ENCODE results near the gene FBXW8.

The FBXW8 gene

DNA sequence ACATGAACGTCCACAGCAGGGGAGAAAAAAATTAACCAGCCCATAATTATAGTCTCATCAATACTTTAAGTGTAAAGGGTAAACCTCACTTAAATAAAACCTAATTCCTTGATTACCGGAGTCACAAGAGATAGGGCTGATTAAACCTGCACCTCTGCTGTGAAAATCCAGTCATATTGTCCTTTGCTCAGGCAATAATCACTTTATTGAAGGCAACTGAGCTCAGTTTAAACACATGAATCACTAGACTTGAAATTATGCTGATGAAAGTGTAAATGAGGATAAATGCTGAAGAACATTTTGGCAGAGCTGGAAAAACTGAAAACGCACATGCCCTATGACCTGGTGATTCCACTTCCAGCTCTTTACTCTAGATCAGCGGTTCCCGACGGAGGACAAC, 22.9 kb upstream of the FBXW8 start:
- FAIRE-seq (no peak), DNase-seq (ENCODE audit: insufficient read length, low spot score) (no peak)
- TF ChIP-seq, protein P1, sequence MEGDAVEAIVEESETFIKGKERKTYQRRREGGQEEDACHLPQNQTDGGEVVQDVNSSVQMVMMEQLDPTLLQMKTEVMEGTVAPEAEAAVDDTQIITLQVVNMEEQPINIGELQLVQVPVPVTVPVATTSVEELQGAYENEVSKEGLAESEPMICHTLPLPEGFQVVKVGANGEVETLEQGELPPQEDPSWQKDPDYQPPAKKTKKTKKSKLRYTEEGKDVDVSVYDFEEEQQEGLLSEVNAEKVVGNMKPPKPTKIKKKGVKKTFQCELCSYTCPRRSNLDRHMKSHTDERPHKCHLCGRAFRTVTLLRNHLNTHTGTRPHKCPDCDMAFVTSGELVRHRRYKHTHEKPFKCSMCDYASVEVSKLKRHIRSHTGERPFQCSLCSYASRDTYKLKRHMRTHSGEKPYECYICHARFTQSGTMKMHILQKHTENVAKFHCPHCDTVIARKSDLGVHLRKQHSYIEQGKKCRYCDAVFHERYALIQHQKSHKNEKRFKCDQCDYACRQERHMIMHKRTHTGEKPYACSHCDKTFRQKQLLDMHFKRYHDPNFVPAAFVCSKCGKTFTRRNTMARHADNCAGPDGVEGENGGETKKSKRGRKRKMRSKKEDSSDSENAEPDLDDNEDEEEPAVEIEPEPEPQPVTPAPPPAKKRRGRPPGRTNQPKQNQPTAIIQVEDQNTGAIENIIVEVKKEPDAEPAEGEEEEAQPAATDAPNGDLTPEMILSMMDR (IDR thresholded peaks at IDR 0.05; ENCODE audit: insufficient read depth, missing control alignments) = no peak

DNA sequence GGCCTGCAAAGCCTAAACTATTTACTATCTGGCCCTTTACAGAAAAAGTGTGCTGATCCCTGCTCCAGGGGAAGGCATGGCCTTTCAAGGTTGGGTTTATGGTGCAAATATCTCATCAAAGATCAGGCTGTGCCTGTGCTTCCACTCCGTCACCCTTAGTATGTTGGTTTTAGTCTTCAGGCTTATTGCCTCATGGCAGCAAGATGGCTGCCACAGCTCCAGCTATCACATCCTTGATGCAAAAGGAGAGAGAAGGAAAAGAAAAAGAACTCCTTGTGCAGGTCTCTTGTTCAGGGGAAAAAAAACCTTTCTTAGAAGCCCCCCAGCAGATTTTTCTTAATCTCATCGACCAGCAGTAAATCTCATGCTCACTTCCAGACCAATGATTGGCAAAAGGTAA, 20.4 kb upstream of the FBXW8 start:
- DNase-seq (ENCODE audit: insufficient read length, low spot score) (no peak), FAIRE-seq (no peak)
- TF ChIP-seq, protein P1 (IDR thresholded peaks at IDR 0.05; ENCODE audit: insufficient read depth, missing control alignments) = no peak

DNA sequence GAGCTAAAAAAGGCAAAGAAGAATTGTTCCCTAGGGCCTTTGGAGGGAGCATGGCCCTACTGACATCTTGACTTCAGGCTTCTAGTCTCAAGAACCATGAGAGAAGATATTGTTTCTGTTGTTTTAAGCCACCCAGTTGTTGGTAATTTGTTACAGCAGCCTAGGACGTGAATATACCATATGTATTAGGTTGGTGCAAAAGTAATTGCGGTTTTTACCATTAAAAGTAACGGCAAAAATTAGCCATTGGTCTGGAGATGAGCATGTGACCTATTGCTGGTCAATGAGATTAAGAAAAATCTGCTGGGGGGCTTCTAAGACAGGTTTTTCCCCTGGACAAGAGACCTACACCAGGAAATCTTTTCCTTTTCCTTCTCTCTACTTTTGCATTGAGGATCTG, 19.7 kb upstream of the FBXW8 start:
- no peak for DNase-seq (ENCODE audit: insufficient read length, low spot score)
- no peak for FAIRE-seq
- TF ChIP-seq, protein P1 (IDR thresholded peaks at IDR 0.05; ENCODE audit: insufficient read depth, missing control alignments) = no peak

DNA sequence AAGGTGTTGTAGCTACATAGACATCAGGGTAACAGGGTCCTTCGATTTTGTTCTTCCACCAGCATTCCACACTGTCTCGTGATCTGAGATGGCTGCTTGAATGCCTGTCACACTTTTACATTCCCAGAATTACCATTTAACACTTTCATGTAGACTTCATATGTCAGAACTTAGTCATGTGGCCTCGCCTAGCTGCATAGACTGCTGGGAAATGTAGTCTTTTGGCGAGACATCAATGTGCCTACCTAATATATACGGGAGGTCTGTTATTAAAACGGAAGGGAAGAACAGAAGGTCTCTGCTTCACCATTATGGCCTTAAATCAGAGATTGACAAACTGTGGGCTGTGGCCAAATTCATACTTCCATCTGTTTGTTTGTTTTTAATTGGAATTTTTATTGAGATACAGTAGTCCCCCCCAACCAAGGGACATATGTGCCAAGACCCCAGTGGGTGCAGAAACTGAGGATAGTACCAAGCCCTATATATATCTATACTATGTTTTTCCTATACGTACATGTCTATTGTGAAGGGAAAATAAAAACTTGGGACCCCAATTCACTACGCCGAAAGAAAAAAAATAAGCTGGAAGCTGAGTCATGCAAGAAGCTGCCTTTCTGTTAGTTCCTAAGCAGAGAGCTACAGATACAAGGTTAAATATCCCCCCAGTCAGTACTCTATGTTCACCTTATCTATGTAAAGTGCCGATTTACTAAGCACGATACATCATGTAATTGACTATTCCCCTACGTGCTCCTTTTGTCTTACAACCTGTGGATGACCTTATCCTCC, 18.2 kb upstream of the FBXW8 start:
- TF ChIP-seq, protein P1 (IDR thresholded peaks at IDR 0.05; ENCODE audit: insufficient read depth, missing control alignments) = no peak
- DNase-seq (ENCODE audit: insufficient read length, low spot score) (no peak), FAIRE-seq (no peak)

DNA sequence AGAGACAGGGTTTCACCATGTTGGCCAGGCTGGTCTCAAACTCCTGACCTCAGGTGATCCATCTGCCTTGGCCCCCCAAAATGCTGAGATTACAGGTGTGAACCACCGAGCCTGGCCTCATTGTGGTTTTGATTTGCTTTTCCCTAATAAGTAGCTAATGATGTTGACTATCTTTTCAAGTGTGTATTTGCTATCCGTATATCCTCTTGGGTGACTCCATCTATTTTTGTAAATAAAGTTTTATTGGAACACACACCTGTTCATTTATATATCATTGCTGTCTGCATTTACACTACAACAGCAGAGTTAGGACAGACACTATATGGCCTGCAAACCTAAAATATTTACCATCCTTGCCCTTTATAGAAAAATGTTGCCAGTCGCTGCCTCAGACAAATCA, 15.8 kb upstream of the FBXW8 start:
- TF ChIP-seq, protein P1 (IDR thresholded peaks at IDR 0.05; ENCODE audit: insufficient read depth, missing control alignments) = no peak
- DNase-seq (ENCODE audit: insufficient read length, low spot score) (no peak), FAIRE-seq (no peak)

DNA sequence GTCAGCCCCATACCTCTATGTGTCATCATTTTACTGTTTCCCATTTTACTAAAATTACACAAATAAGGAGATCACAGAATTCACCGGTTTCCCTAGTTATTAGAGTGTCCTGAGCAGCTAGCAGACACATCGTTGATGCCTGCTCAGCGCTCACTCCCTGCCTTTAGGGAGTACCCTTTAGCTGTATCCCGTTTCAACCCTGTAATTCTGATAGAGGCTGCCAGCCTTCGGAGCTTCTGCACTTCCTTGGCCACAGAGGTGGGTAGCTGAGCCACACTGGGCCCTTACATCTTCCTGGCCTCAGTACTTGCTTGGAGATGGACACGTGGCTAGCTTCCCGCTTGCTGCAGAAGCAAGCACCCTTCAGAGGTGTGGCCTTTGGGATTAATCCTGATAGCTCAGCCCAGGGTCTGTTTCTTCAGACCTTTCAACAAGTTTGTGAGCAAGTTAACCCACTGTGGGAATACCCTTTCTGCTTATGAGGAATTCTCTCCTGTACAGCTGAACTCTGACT, 14.3 kb upstream of the FBXW8 start:
- no peak for FAIRE-seq
- TF ChIP-seq, protein P1 (IDR thresholded peaks at IDR 0.05; ENCODE audit: insufficient read depth, missing control alignments) = no peak
- no peak for DNase-seq (ENCODE audit: insufficient read length, low spot score)

DNA sequence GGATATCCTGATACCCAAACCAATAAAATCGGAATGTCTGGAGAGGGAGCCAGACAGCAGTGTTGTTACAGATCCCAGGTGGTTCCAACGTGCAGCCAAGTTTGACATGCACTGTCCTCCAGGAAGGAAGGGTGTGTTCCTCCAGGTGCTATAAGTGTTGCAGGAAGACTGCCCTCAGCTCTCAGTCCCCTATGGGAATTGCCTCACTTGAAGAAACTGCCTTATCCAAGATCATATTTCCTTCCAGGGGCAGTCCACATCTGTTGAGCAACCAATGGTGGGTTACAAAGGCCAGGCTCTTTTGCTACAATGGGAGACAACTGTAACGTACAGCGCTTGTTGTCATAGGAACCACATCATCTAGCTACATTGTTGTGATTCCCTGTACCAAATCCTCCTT, 13.3 kb upstream of the FBXW8 start:
- FAIRE-seq = no peak
- DNase-seq (ENCODE audit: insufficient read length, low spot score) = no peak
- TF ChIP-seq, protein P1 (IDR thresholded peaks at IDR 0.05; ENCODE audit: insufficient read depth, missing control alignments) = no peak

Measured in D721Med (cell line).